Left hindlimb (tissue), 1 donor: ENCODE measurements around the gene PTGFR.

ENCODE experiments used
- DNase-seq: peaks from one replicate; pipeline ENCODE4 v3.0.0-alpha.2; 2018

The PTGFR gene

GRCh38 chr1:78520843-78521242 lies 30.1 kb downstream of the PTGFR start:
- no peak for DNase-seq

GRCh38 chr1:78522136-78522535 lies 31.4 kb downstream of the PTGFR start:
- no peak for DNase-seq

- no peak for DNase-seq
Observed at GRCh38 chr1:78526496-78526895, 35.7 kb downstream of the PTGFR start.

GRCh38 chr1:78527706-78528105 lies 36.9 kb downstream of the PTGFR start:
- DNase-seq = no peak

GRCh38 chr1:78533527-78533926 lies 42.8 kb downstream of the PTGFR start:
- DNase-seq = no peak

GRCh38 chr1:78535286-78535685 lies 44.5 kb downstream of the PTGFR start:
- no peak for DNase-seq

- no peak for DNase-seq
Observed at GRCh38 chr1:78536427-78536826, 45.7 kb downstream of the PTGFR start.

- DNase-seq = no peak
Observed at GRCh38 chr1:78540048-78540447, 49.3 kb downstream of the PTGFR start.

GRCh38 chr1:78541479-78541878 lies 50.7 kb downstream of the PTGFR start:
- no peak for DNase-seq

GRCh38 chr1:78543941-78544643 lies 53.3 kb downstream of the PTGFR start:
- no peak for DNase-seq

GRCh38 chr1:78547081-78547480 lies 56.3 kb downstream of the PTGFR start:
- DNase-seq = no peak

GRCh38 chr1:78549331-78549730 lies 58.6 kb downstream of the PTGFR start:
- no peak for DNase-seq

- no peak for DNase-seq
Observed at GRCh38 chr1:78549891-78550290, 59.1 kb downstream of the PTGFR start.

GRCh38 chr1:78553859-78554258 lies 63.1 kb downstream of the PTGFR start:
- no peak for DNase-seq

GRCh38 chr1:78554840-78555239 lies 64.1 kb downstream of the PTGFR start:
- no peak for DNase-seq

- DNase-seq = no peak
Observed at GRCh38 chr1:78559680-78560079, 68.9 kb downstream of the PTGFR start.

- DNase-seq = no peak
Observed at GRCh38 chr1:78560811-78561210, 70.0 kb downstream of the PTGFR start.

- no peak for DNase-seq
Observed at GRCh38 chr1:78561856-78562255, 71.1 kb downstream of the PTGFR start.

- no peak for DNase-seq
Observed at GRCh38 chr1:78565393-78565792, 74.6 kb downstream of the PTGFR start.

- no peak for DNase-seq
Observed at GRCh38 chr1:78570539-78570938, 79.8 kb downstream of the PTGFR start.

GRCh38 chr1:78577257-78578100 lies 86.7 kb downstream of the PTGFR start:
- DNase-seq = no peak

- DNase-seq = no peak
Observed at GRCh38 chr1:78586572-78586971, 95.8 kb downstream of the PTGFR start.

- DNase-seq = no peak
Observed at GRCh38 chr1:78587211-78587610, 96.4 kb downstream of the PTGFR start.
